Trophoblast cell (in vitro differentiated cells and primary cell): ENCODE results near the gene LRRFIP1.

Experiments
- DNase-seq, 2 donors: peaks; one replicate each; pipeline ENCODE4 v3.0.0-alpha.2; 2016
- H2AFZ ChIP-seq: 2 replicates; pipeline ENCODE4 v1.6.1; 2013; ENCODE audit warnings: low read length, moderate library complexity, mild to moderate bottlenecking; ENCODE audit not compliant: insufficient read depth, poor library complexity
- H2AK5ac ChIP-seq: 2 replicates; pipeline ENCODE4 v1.6.1; 2013; ENCODE audit warnings: mild to moderate bottlenecking, low read length
- H2BK120ac ChIP-seq: 2 replicates; pipeline ENCODE4 v1.6.1; 2013; ENCODE audit warnings: low read length, mild to moderate bottlenecking, moderate library complexity; ENCODE audit not compliant: insufficient read depth, poor library complexity
- H2BK12ac ChIP-seq: 2 replicates; pipeline ENCODE4 v1.6.1; 2013; ENCODE audit warnings: mild to moderate bottlenecking, low read length, moderate library complexity
- H2BK5ac ChIP-seq: 2 replicates; pipeline ENCODE4 v1.6.1; 2013; ENCODE audit warnings: low read length, low read depth, moderate library complexity, mild to moderate bottlenecking; ENCODE audit not compliant: poor library complexity
- H3K14ac ChIP-seq: 2 replicates; pipeline ENCODE4 v1.6.1; 2013; ENCODE audit warnings: mild to moderate bottlenecking, low read length
- H3K18ac ChIP-seq: 2 replicates; pipeline ENCODE4 v1.6.1; 2013; ENCODE audit warnings: mild to moderate bottlenecking, low read length
- H3K23ac ChIP-seq: 2 replicates; pipeline ENCODE4 v1.6.1; 2013; ENCODE audit warnings: low read length
- H3K27ac ChIP-seq: 2 replicates; pipeline ENCODE4 v1.5.1; 2013; ENCODE audit warnings: low read depth, mild to moderate bottlenecking, inconsistent platforms, low read length, moderate library complexity
- H3K27me3 ChIP-seq: 2 replicates; pipeline ENCODE4 v1.6.1; 2013; ENCODE audit warnings: inconsistent platforms, mild to moderate bottlenecking, low read length, moderate library complexity; ENCODE audit not compliant: insufficient read depth
- H3K36me3 ChIP-seq, 2 experiments: 1 replicate in 1 of 2; 2 replicates in 1 of 2; pipeline ENCODE4 v1.6.1; 2013; ENCODE audit warnings: low read length in 2 of 2, mild to moderate bottlenecking in 2 of 2, moderate library complexity in 1 of 2; ENCODE audit not compliant: insufficient read depth in 2 of 2, control insufficient read depth in 1 of 2
- H3K4ac ChIP-seq: 2 replicates; pipeline ENCODE4 v1.6.1; 2013; ENCODE audit warnings: low read depth, mild to moderate bottlenecking, low read length, moderate library complexity
- H3K4me1 ChIP-seq, 2 experiments: 1 replicate in 1 of 2; 2 replicates in 1 of 2; pipeline ENCODE4 v1.6.1; 2013; ENCODE audit warnings: low read length in 2 of 2, mild to moderate bottlenecking in 2 of 2, moderate library complexity in 1 of 2; ENCODE audit not compliant: insufficient read depth in 2 of 2, control insufficient read depth in 1 of 2
- H3K4me2 ChIP-seq: 2 replicates; pipeline ENCODE4 v1.6.1; 2013; ENCODE audit warnings: inconsistent platforms, mild to moderate bottlenecking, low read length, moderate library complexity
- H3K4me3 ChIP-seq: 2 replicates; pipeline ENCODE4 v1.5.1; 2013; ENCODE audit warnings: mild to moderate bottlenecking, low read depth, low read length, inconsistent platforms
- H3K79me1 ChIP-seq: one replicate; pipeline ENCODE4 v1.6.1; 2013; ENCODE audit warnings: low read length
- H3K79me2 ChIP-seq: 2 replicates; pipeline ENCODE4 v1.6.1; 2013; ENCODE audit warnings: low read length, mild to moderate bottlenecking; ENCODE audit not compliant: control insufficient read depth, insufficient read depth, poor library complexity
- H3K9ac ChIP-seq: 2 replicates; pipeline ENCODE4 v1.6.1; 2013; ENCODE audit warnings: mild to moderate bottlenecking, low read length
- H3K9me3 ChIP-seq: 2 replicates; pipeline ENCODE4 v1.6.1; 2013; ENCODE audit warnings: low read depth, mild to moderate bottlenecking, control low read depth, inconsistent platforms, low read length; ENCODE audit not compliant: insufficient read depth
- H4K12ac ChIP-seq: 2 replicates; pipeline ENCODE4 v1.6.1; 2013; ENCODE audit warnings: low read depth, mild to moderate bottlenecking, low read length, moderate library complexity
- H4K8ac ChIP-seq: 2 replicates; pipeline ENCODE4 v1.6.1; 2013; ENCODE audit warnings: low read depth, mild to moderate bottlenecking, low read length, moderate library complexity
- H4K91ac ChIP-seq: one replicate; pipeline ENCODE4 v1.6.1; 2013; ENCODE audit warnings: low read depth, mild to moderate bottlenecking, low read length, moderate library complexity
- WGBS: extraction: QIAGEN DNeasy Blood & Tissue Kit; methylation state at CpG from one replicate; pipeline ENCODE4 v1.1.7; 2013; ENCODE audit warnings: missing lambda C conversion rate; ENCODE audit not compliant: insufficient read length, insufficient coverage; ENCODE audit errors: extremely low coverage; 5-methylcytosine and 5-hydroxymethylcytosine counted together

The LRRFIP1 gene

DNA sequence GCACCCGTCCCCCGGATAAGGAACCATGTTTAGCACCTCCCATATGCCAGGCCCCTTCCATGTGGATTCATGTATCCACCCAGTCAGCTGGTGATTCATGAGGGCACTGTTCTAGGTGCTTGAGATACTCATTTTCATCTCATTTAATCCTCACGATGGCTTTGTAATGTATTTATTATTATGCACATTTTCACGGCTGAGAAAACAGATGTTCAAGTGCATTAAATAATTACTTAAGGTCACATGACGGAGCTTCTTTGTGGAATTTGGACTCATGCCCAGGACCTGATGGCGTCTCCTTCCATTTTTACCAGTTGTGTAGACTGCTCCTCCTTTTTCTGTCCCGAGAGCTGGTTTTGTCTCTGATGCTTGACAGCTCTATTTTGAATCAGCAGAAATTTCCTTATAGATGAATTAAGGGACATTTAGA is 99.0 kb downstream of the LRRFIP1 start:
- Histone ChIP-seq H2AK5ac (no peak overlapping the region), H2BK120ac (no peak overlapping the region), H3K36me3 (peaks cover 0 to 2% of the 10 kb centered on the region in 2 experiments), H2BK5ac (no peak overlapping the region), H3K9ac (no peak overlapping the region), H4K8ac (no peak overlapping the region), H3K4me3 (no peak overlapping the region), H3K23ac (no peak overlapping the region), H4K91ac (no peak overlapping the region), H3K79me1 (peaks cover 6% of the 10 kb centered on the region), H3K27me3 (no peaks in the 10 kb centered on the region), H3K27ac (no peak overlapping the region), H2AFZ (no peak overlapping the region), H3K4ac (no peak overlapping the region), H3K4me2 (no peak overlapping the region), H3K79me2 (peaks cover 3% of the 10 kb centered on the region), H2BK12ac (no peak overlapping the region), H3K14ac (no peak overlapping the region), H3K18ac (no peak overlapping the region), H3K9me3 (no peaks in the 10 kb centered on the region), H3K4me1 (peaks cover 10 to 13% of the 10 kb centered on the region in 2 experiments), H4K12ac (no peak overlapping the region)
- no CpG with 5 or more reads among the region's 7 CpGs for WGBS
- peak in 1 of 2 donors; percentile 8 for DNase-seq

DNA sequence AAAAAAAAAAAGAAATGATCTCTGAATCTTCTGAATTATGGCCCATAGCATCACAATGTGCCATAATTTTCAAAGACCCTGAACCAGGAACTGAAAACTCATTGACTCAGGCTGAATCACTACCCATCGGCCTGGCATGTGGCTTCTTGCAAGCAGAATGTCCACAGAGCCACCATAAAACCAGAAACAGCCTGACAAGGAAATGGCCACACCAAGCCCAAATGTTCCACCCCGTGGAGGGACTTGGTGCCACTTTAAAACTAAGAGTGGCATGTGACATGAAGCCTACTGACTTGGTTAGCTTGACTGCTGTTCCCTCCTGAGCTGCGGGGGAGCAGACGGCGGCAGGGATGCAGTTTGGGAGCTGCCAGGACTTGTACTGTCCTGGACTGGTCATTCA is 100.0 kb downstream of the LRRFIP1 start:
- no peak overlapping the region for H3K23ac ChIP-seq
- no peak overlapping the region for H3K4ac ChIP-seq
- H3K14ac ChIP-seq: no peak overlapping the region
- H3K4me2 ChIP-seq: no peak overlapping the region
- no peak overlapping the region for H3K18ac ChIP-seq
- H4K8ac ChIP-seq: no peak overlapping the region
- peak; percentile 41 to 71 for DNase-seq
- peaks cover 3% of the 10 kb centered on the region for H3K79me2 ChIP-seq
- no peak overlapping the region for H4K12ac ChIP-seq
- peaks cover 9% of the 10 kb centered on the region for H3K79me1 ChIP-seq
- no peak overlapping the region for H2BK5ac ChIP-seq
- peaks cover 0 to 2% of the 10 kb centered on the region in 2 experiments for H3K36me3 ChIP-seq
- H2AK5ac ChIP-seq: peak overlapping the region; percentile 3
- H3K27ac ChIP-seq: no peak overlapping the region
- no peak overlapping the region for H3K9ac ChIP-seq
- H3K9me3 ChIP-seq: no peaks in the 10 kb centered on the region
- H2BK120ac ChIP-seq: no peak overlapping the region
- H3K27me3 ChIP-seq: no peaks in the 10 kb centered on the region
- no peak overlapping the region for H4K91ac ChIP-seq
- H2AFZ ChIP-seq: no peak overlapping the region
- peak overlapping the region; percentile 8 for H2BK12ac ChIP-seq
- H3K4me1 ChIP-seq: peaks cover 15 to 16% of the 10 kb centered on the region in 2 experiments
- WGBS: no CpG with 5 or more reads among the region's 5 CpGs
- H3K4me3 ChIP-seq: no peak overlapping the region

DNA sequence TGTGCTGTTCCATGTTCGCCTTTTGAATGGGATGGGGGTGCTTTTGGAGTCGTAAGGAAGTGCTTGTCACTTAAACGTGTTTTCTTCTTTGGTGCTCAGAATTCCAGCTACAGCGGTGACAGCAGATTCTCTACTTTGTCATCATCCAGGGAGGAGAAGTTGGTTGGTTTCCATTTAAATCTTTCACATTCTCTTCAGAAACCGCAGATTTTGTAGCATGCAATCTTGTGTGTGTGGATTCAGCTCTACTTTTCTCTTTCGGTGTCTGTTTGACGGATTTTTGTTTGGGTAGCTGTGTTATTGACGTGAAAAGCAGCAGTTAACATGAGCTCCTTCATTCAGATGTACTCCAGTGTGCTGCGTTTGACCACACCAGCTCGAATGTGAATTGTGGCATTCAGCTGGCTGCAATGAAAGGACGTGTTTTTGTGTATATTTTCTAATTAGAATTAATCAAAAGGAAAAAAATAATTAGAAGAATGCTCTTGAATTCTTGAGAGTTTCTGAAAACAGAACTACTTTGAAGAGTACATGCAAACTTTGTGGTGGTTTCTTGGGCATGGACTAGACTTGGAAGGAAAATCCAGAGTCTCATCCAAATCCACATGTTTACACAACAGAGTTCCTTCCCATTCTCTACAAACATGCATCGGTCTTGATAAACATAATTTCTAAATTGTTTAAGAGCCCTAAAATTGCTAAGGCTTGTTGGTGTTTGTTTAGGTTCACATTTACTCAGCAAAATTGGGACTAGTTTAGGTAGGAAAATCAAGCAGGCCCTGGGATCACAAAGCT is 102.5 kb downstream of the LRRFIP1 start:
- Histone ChIP-seq H3K4me2 (no peak overlapping the region), H3K36me3 (no peaks in the 10 kb centered on the region), H2BK5ac (no peak overlapping the region), H2AFZ (no peak overlapping the region), H4K8ac (no peak overlapping the region), H2BK120ac (no peak overlapping the region), H3K9me3 (no peaks in the 10 kb centered on the region), H3K4me1 (peaks cover 18 to 25% of the 10 kb centered on the region in 2 experiments), H3K27ac (no peak overlapping the region), H3K79me2 (peaks cover 3% of the 10 kb centered on the region), H3K18ac (no peak overlapping the region), H2AK5ac (no peak overlapping the region), H3K4ac (no peak overlapping the region), H3K14ac (no peak overlapping the region), H2BK12ac (no peak overlapping the region), H3K27me3 (no peaks in the 10 kb centered on the region), H3K4me3 (no peak overlapping the region), H4K91ac (no peak overlapping the region), H4K12ac (no peak overlapping the region), H3K23ac (no peak overlapping the region), H3K9ac (no peak overlapping the region), H3K79me1 (peaks cover 12% of the 10 kb centered on the region)
- DNase-seq: peak; percentile 30 to 62
- no CpG with 5 or more reads among the region's 12 CpGs for WGBS

- no peak overlapping the region for H3K9ac ChIP-seq
- peaks cover 6% of the 10 kb centered on the region for H3K79me2 ChIP-seq
- H4K12ac ChIP-seq: no peak overlapping the region
- no peak overlapping the region for H4K91ac ChIP-seq
- no peak overlapping the region for H3K14ac ChIP-seq
- H4K8ac ChIP-seq: no peak overlapping the region
- H3K36me3 ChIP-seq: peaks cover 3% of the 10 kb centered on the region in 2 experiments
- peaks cover 26 to 34% of the 10 kb centered on the region in 2 experiments for H3K4me1 ChIP-seq
- H3K27ac ChIP-seq: no peak overlapping the region
- H2BK5ac ChIP-seq: no peak overlapping the region
- no CpG with 5 or more reads among the region's 6 CpGs for WGBS
- H2AK5ac ChIP-seq: no peak overlapping the region
- H3K4ac ChIP-seq: no peak overlapping the region
- H3K4me3 ChIP-seq: no peak overlapping the region
- H2AFZ ChIP-seq: no peak overlapping the region
- H2BK12ac ChIP-seq: no peak overlapping the region
- peak; percentile 71 to 90 for DNase-seq
- H2BK120ac ChIP-seq: no peak overlapping the region
- no peak overlapping the region for H3K18ac ChIP-seq
- no peaks in the 10 kb centered on the region for H3K9me3 ChIP-seq
- no peak overlapping the region for H3K23ac ChIP-seq
- H3K79me1 ChIP-seq: peaks cover 16% of the 10 kb centered on the region
- H3K27me3 ChIP-seq: no peaks in the 10 kb centered on the region
- H3K4me2 ChIP-seq: no peak overlapping the region
These were observed 104.3 kb downstream of the LRRFIP1 start for GRCh38 chr2:237731663-237732062.
